ENCODE results near the gene GSPT1.
"Not testable (repeated sequence)": the region's sequence is repeated elsewhere in the genome, so short reads cannot be mapped to it uniquely, and the experiment has no call there.

GSPT1 gene

DNA sequence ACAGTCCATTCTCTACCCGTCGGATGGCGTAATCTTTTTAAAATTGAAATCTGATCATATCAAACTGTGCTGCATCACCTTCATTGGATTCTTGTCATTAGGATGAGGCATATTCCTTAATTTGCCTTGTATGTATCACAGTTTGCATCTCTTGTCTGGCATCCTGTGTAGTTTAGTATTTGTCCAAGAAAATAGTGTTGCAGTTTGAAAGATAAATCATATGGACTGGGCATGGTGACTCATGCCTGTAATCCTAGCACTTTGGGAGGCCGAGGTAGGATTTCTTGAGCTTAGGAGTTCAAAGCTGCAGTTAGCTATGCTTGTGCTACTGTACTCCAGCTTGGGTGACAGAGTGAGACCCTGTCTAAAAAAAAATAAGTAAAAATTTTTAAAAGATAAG, 58.6 kb downstream of the GSPT1 start:
- no peak for DNase-seq (ENCODE audit: low read depth in 2 of 2)

DNA sequence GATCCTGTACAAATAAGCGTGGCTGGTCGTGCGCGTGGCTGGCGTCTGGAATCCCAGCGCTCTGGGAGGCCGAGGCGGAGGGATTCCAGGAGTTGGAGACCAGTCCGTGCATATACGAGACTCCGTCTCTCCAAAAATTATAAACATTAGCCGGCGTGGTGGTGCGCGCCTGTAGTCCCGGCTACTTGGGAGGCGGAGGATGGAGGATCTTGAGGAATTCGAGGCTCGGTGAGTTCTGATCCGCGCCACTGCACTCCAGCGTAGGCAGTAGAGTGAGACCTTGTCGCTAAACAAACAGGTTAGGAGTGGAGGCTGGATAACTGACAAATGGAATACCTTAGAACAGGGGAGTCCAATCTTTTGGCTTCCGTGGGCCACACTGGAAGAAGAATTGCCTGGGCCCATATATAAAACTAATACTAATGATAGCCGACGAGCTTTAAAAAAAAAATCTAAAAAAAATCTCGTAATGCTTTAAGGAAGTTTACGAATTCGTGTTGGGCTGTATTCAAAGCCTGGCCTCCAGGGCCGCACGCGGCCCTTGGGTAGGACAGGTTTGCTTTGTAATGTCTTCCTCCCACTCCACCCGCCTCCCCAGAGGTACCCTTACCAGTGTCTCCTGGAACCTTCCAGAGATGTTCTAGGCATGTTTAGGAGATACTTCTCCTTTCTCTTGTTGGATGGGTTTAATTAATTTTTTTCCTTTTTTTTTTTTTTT, 63.5 kb downstream of the GSPT1 start:
- DNase-seq (ENCODE audit: low read depth in 2 of 2): no peak

DNA sequence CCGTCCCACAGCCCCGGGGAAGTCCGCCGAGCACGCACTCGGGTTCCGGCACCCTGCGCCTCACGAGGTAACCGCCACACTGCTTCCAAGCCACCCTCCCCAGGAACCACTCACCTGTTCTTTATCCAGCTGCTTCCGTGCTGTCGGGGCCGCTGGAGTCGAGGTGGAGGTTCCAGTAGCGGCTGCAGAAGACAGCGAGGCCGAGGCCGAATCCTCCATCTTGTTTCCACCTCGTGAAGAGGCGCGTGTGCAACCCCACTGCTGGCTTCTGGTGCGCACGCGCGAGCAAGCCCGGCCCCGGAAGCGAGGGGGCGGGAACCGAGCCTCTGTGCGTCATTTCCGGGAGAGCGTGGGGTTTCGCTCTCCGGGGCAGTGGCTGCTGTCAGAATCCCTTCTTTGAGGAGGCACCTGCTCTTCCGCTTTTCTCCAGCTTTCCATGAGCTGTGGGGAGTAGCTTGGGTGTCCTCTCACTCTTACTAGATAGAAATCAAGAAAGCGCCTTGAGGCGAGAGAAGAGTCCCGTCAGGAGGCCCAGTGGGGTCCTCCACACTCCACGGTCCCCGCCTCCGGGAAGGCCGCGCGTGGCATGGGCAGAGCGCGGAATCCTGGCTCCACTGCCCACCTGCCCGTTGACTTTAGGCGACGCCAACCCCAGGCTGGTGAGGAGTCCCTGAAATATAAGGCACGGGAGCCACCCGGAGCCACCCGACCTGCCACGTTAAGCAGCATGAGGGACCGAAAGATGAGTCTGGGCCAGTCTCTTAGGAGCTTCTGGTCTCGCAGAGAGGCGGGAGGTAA, 64.3 kb downstream of the GSPT1 start, which contains the start of gene RSL1D1:
RSL1D1 (minus strand) TSS at position 249 of the 798 bp plus-strand sequence; CDS start at position 219, 30 bp downstream.
- peak; percentile 86 to 92 for DNase-seq (ENCODE audit: low read depth in 2 of 2)

DNA sequence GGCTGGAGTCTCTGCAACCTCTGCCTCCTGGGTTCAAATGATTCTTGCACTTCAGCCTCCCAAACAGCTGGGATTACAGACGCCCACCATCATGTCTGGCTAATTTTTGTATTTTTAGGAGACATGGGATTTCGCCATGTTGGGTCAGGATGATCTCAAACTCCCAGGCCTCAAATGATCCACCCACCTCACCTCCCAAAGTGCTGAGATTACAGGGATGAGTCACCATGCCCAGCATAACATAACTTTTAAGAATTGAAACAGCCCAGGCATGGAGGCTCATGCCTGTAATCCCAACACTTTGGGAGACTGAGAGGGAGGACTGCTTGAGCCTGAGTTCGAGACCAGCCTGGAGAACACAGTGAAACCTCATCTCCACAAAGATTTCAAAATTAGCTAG, 66.9 kb downstream of the GSPT1 start:
- no peak for DNase-seq (ENCODE audit: low read depth in 2 of 2)

DNA sequence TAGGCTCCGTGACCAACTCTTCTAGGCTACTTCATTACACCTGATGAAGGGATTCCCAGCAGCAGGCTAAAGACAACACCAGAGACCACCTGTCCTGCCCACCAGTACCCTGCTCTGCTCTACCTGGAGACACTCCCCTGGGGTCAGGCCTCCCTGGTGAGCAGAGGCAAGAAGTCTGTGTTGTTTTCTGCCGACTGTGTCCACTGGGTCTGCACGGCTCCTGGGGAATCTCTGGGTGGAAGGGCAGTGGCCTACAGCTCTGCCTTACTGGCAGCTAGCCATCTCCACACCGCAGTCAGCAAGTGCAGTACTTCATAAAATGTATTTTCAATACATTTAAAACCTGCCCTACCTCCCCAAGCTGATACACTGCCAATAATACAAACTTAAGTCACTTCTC, 71.3 kb downstream of the GSPT1 start:
- DNase-seq (ENCODE audit: low read depth in 2 of 2): no peak

DNA sequence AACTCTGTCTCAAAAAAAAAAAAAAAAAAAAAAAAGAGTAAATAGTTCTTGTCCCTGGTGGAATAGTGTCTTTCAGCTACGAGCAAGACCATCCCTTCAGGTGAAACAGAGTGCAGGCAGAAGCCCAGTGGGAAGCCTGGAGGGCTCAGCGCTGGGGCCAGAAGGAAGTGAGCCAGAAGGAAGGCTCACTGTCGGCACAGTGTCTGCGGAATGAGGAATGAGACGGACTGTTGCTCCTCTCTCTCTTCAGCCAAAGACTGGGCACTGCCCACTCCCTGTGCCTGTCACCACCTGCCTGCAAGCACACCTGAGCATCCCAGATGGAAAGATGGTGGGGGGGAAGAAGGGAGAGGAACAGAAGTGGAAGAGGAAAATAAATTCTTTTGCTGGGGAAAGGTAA, 71.9 kb downstream of the GSPT1 start:
- DNase-seq (ENCODE audit: low read depth in 2 of 2): no peak

DNA sequence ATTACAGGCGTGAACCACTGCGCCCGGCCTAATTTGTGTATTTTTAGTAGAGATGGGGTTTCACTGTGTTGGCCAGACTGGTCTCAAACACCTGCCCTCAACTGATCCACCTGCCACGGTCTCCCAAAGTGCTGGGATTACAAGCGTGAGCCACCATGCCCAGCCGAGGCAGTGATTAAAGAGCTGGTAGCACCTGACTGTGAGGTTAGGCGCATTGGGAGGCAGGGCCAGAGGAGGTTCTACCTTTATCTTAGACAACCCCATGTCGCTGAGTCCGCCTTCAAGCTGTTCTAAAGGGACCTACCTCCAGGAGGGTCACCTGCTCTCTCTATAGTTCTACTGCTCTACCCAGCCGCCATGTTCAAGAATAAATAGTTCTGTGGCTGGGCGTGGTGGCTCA, 72.5 kb downstream of the GSPT1 start:
- DNase-seq (ENCODE audit: low read depth in 2 of 2): no peak

DNA sequence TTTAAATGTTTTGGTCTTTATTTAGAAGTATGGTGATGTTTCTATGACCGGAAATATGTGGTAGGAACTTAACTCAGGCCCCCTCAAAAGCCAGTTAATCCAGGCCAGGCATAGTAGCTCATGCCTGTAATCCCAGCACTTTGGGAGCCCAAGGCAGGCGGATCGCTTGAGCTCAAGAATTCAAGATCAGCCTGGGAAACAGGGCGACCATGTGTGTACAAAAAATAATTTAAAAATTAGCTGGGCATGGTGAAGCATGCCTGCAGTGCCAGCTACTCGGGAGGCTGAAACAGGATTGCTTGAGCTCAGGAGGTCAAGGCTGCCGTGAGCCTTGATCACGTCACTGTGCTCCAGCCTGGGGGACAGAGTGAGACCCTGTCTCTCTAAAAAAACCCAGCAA, 74.7 kb downstream of the GSPT1 start:
- DNase-seq (ENCODE audit: low read depth in 2 of 2): no peak

DNA sequence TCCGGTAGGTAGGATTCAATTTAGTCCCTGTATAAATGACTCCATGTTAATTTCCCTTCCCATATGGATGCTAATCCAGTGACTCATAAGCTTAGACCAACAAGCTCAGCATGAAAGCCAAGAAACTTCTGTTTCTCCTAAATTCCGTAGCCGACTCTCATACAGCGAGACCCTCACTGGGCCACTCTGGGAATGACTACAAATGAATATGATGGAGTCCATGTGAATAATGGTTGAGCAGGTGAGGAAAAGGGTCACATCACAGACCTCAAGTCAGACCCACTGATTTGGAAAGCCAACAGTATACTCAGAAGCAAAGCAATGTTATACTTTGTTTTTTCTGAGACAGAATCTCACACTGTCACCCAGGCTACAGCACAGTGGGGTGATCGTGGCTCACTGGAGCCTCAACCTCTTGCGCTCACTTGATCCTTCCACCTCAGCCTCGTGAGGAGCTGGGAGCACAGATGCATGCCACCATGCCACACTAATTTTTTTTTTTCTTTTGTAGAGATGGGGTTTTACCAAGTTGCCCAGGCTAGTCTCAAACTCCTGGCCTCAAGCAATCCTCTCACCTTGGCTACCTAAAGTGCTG, 79.0 kb downstream of the GSPT1 start:
- no peak for DNase-seq (ENCODE audit: low read depth in 2 of 2)

DNA sequence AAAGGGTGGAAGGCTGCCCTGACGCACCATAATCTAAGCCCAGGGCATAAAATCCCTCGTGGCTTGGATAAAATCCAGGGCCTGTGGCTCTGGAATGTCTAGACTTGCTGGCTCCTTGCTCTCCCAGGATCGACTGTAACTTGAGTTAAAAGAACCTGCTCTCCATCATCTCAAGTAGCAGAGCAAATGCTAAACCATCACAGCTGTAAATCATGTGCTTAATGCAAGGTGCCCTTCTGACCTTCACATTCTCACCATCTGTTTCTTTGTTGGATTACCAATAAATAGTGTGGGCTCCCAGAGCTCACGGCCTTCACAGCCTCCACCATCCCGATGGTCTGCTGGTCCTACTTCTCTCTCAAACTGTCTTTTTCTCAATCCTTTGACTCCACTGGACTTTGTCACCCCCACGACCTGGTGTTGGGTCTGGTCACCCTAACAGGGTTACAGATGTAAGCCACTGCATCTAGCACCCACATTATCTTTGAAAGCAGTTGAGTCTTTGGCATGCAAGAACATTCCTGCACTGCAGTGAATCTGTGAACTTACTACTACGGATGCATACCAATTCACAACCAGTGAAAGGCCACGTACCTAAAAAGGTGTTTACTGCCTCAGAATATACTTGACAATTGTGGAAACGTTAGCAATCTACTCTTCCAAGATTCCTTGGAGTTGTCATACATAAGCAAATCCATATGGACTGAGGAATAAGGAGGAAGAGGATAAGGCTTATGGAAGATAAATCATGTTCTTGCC, 79.7 kb downstream of the GSPT1 start:
- DNase-seq (ENCODE audit: low read depth in 2 of 2): no peak

DNA sequence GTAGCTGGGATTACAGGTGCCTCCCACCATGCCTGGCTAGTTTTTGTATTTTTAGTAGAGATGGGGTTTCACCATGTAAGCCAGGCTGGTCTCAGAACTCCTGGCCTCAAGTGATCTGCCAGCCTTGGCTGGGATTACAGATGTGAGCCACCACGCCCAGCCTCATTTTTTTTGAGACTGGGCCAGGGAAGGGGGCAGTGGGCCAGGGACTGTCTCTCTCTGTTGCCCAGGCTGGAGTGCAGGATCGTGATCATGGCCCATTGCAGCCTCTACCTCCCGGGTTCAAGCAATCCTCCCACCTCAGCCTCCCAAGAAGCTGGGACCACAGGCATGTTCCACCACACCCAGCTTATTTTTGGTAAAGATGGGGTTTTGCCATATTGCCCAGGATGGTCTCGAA, 80.4 kb downstream of the GSPT1 start:
- no peak for DNase-seq (ENCODE audit: low read depth in 2 of 2)

DNA sequence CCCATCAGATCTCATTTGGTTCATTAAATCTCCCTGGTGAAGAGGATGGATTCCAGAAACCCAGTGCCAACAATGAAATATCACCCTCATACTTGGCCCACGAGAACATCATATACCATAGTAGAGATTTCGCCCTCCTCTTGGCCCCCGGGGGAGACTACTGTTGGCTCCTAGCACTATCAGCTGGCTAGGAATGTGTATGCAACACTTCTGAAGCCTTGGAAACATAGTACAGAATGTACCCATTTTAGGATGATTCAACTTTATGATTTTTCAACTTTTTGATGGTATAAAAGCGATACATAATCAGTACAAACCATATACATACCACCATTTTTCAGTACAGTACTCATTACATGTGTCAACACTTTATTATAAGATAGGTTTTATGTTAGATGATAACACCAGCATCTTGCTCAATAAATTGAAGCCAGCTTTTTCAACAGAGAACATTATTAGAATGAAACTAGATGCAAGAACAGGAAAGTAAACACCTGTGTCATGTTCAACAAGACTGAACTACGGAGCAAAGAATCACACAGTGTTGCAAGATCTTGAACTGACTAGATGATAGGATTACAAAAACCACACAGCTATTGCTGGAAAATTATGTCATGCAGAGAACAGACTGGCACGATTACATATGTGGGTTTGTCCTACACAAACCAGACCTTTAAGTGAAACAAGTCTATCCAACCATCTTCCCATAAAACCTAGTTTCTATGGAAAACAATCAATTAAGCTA, 81.6 kb downstream of the GSPT1 start:
- DNase-seq (ENCODE audit: low read depth in 2 of 2): no peak

DNA sequence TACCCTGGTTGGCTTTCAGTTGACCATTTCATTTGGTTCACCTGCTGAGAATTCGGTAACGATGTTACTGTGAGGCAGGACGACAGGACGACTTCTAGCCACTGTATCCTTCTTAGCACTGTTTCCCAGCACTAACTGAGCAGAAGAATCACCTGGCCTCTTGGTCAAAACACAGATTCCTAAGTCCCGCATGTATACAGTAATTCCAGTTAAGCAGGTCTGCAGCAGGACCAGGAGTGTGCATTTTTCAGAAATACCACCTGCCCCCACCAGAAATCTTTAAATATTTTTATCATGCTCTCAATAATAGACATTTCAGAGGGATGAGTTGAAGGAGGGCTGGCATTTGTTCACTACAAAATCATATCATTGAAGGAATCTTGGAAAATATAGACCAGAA, 87.1 kb downstream of the GSPT1 start:
- DNase-seq (ENCODE audit: low read depth in 2 of 2): no peak

DNA sequence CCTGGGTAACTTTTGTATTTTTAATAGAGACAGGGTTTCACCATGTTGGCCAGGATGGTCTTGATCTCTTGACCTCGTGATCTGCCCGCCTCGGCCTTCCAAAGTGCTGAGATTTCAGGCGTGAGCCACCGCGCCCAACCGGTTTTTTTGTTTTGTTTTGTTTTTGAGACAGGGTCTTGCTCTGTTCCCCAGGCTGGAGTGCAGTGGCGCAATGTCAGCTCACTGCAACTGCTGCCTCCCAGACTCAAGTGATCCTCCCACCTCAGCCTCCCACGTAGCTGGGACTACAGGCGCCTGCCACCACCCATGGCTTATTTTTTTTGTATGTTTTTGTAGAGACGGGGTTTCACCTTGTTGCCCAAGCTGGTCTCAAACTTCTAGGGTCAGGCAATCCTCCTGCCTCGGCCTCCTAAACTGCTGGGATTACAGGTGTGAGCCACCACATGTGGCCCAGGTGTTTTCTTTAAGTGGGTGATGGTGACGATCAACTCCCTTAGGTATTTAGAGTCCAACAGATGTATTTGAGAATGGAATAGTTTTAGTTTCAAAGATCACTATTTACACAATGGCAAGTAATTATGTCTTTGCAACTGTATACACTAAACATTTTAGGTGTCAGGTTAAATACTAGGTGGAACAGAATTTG, 90.1 kb downstream of the GSPT1 start:
- DNase-seq (ENCODE audit: low read depth in 2 of 2): not testable (repeated sequence)

DNA sequence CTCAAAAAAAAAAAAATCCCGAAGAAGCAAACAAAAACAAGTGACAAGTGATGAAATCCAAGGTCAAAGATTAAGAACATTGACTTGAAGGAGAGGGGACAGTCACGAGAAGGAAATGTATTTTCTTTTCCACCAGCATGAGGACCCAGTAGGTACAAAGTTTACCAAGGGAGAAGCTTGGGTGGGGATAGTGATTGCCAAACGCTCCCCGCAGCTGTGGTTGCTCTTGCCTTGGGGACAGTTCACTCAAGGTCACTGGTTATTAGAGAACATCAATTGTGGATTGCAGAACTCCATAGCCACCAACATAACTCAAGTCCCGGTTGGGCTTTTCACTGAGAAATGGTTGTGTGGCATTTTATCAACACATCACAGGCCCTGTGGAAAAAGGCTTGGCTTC, 91.4 kb downstream of the GSPT1 start:
- DNase-seq (ENCODE audit: low read depth in 2 of 2): no peak

DNA sequence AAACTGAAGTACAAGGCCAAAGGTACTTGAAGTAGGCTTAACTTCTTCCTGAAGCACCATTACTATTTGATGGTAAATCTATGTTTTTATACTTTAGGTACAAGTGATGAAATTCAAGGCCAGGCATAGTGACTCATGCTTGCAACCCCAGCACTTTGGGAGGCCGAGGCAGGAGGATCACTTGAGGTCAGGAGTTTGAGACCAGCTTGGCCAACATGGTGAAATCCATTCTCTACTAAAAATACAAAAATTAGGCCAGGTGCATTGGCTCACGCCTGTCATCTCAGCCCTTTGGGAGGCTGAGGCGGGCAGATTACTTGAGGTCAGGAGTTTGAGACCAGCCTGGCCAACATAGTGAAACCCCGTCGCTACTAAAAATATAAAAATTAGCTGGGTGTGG, 92.1 kb downstream of the GSPT1 start:
- DNase-seq (ENCODE audit: low read depth in 2 of 2): not testable (repeated sequence)

DNA sequence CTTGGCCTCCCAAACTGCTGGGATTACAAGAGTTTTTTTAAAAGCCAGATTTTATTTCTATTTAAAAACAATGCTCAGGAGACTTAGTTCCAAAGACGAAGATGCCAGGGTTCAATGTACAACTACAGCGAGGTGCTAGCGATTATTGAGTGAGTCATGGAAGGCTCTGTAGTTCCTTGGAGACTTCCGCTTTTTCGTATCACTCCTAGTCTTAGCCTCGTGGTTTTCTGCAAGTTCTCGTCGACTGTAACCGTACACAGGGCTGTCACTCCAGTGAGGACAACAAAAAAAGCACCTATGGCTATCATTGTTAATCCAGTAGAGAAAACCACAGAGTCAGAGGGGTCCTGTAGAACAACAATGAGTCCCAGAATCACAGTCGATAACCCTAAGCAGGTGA, 96.0 kb downstream of the GSPT1 start:
- no peak for DNase-seq (ENCODE audit: low read depth in 2 of 2)

DNA sequence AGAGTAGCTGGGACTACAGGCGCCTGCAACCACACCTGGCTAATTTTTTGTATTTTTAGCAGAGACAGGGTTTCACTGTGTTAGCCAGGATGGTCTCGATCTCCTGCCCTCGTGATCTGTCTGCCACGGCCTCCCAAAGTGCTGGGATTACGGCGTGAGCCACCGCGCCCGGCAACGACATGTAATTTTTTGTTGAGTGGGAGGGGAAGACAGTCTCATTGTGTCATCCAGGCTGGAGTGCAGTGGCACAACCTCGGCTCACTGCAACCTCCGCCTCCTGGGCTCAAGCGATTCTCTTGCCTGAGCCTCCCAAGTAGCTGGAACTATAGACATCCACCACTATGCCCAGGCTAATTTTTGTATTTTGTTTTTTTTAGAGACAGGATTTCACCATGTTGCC, 96.8 kb downstream of the GSPT1 start:
- DNase-seq (ENCODE audit: low read depth in 2 of 2): not testable (repeated sequence)
